Skin epidermis (tissue), 12 donors: ENCODE results near the gene ARHGAP25.

Experiments
- H3K27ac ChIP-seq, 21 experiments: fragments of 200-600 bp; sonication (generic) in 11 of 21; one replicate each; pipeline ENCODE4 v1.5.0; 2020; ENCODE audit warnings: mild to moderate bottlenecking in 3 of 21, inconsistent platforms in 2 of 21, moderate library complexity in 2 of 21
- H3K4me3 ChIP-seq, 7 experiments: fragments of 200-600 bp; sonication (generic) in 2 of 7; one replicate each; pipeline ENCODE4 v1.5.0; 2020; ENCODE audit warnings: inconsistent platforms in 2 of 7, mild to moderate bottlenecking in 2 of 7, moderate library complexity in 1 of 7

Gene ARHGAP25

GRCh38 chr2:68837861-68838341, 103.3 kb downstream of the ARHGAP25 start:
- H3K4me3 ChIP-seq, result no peak overlapping the region
- peak overlapping the region in 1 of 21 experiments; percentile 37 for H3K27ac ChIP-seq

- no peak overlapping the region for H3K4me3 ChIP-seq
- no peak overlapping the region for H3K27ac ChIP-seq
Measured at GRCh38 chr2:68838641-68839040, 104.0 kb downstream of the ARHGAP25 start.

GRCh38 chr2:68839260-68839833, 104.7 kb downstream of the ARHGAP25 start:
- no peak overlapping the region for H3K27ac ChIP-seq
- no peak overlapping the region for H3K4me3 ChIP-seq

- Histone ChIP-seq H3K4me3 (no peak overlapping the region), H3K27ac (no peak overlapping the region)
Measured at GRCh38 chr2:68845043-68845442, 110.4 kb downstream of the ARHGAP25 start.

- H3K27ac ChIP-seq, result no peak overlapping the region
- H3K4me3 ChIP-seq, result no peak overlapping the region
Measured at GRCh38 chr2:68846091-68846490, 111.5 kb downstream of the ARHGAP25 start.

- Histone ChIP-seq H3K27ac (no peak overlapping the region), H3K4me3 (no peak overlapping the region)
Measured at GRCh38 chr2:68847751-68848150, 113.1 kb downstream of the ARHGAP25 start.

GRCh38 chr2:68849579-68850030, 115.0 kb downstream of the ARHGAP25 start:
- Histone ChIP-seq H3K4me3 (no peak overlapping the region), H3K27ac (no peak overlapping the region)

GRCh38 chr2:68850524-68850923, 115.9 kb downstream of the ARHGAP25 start:
- no peak overlapping the region for H3K27ac ChIP-seq
- no peak overlapping the region for H3K4me3 ChIP-seq

GRCh38 chr2:68853035-68853434, 118.4 kb downstream of the ARHGAP25 start:
- Histone ChIP-seq H3K4me3 (no peak overlapping the region), H3K27ac (no peak overlapping the region)

- H3K4me3 ChIP-seq, result no peak overlapping the region
- H3K27ac ChIP-seq, result no peak overlapping the region
Measured at GRCh38 chr2:68853915-68854314, 119.3 kb downstream of the ARHGAP25 start.

- H3K27ac ChIP-seq, result no peak overlapping the region
- no peak overlapping the region for H3K4me3 ChIP-seq
Measured at GRCh38 chr2:68854476-68854875, 119.9 kb downstream of the ARHGAP25 start.

GRCh38 chr2:68855550-68855949, 120.9 kb downstream of the ARHGAP25 start:
- H3K4me3 ChIP-seq, result no peak overlapping the region
- no peak overlapping the region for H3K27ac ChIP-seq

- peak overlapping the region in 1 of 21 experiments; percentile 55 for H3K27ac ChIP-seq
- no peak overlapping the region for H3K4me3 ChIP-seq
Measured at GRCh38 chr2:68857202-68857845, 122.7 kb downstream of the ARHGAP25 start.

- H3K27ac ChIP-seq, result peak overlapping the region in 1 of 21 experiments; percentile 55
Measured at GRCh38 chr2:68857855-68858456, 123.3 kb downstream of the ARHGAP25 start.

GRCh38 chr2:68860111-68860510, 125.5 kb downstream of the ARHGAP25 start:
- Histone ChIP-seq H3K27ac (no peak overlapping the region), H3K4me3 (no peak overlapping the region)

More at GRCh38 chr2:68857855-68858456, 123.3 kb downstream of the ARHGAP25 start:
- H3K4me3 ChIP-seq, result no peak overlapping the region

GRCh38 chr2:68861330-68861729, 126.7 kb downstream of the ARHGAP25 start:
- H3K4me3 ChIP-seq, result no peak overlapping the region
- no peak overlapping the region for H3K27ac ChIP-seq

GRCh38 chr2:68862889-68863288, 128.3 kb downstream of the ARHGAP25 start:
- no peak overlapping the region for H3K27ac ChIP-seq
- H3K4me3 ChIP-seq, result no peak overlapping the region

- Histone ChIP-seq H3K4me3 (no peak overlapping the region), H3K27ac (no peak overlapping the region)
Measured at GRCh38 chr2:68863996-68864395, 129.4 kb downstream of the ARHGAP25 start.

GRCh38 chr2:68865108-68865507, 130.5 kb downstream of the ARHGAP25 start:
- H3K4me3 ChIP-seq, result no peak overlapping the region
- no peak overlapping the region for H3K27ac ChIP-seq

GRCh38 chr2:68870215-68870614, 135.6 kb downstream of the ARHGAP25 start:
- no peak overlapping the region for H3K27ac ChIP-seq
- H3K4me3 ChIP-seq, result no peak overlapping the region

GRCh38 chr2:68871159-68871764, 136.7 kb downstream of the ARHGAP25 start, which contains the start of gene BMP10:
BMP10 (minus strand) TSS chr2:68871397; CDS start chr2:68871358, 39 bp downstream.
- H3K4me3 ChIP-seq, result no peak within 1 kb of the TSS

More at GRCh38 chr2:68871159-68871764, 136.7 kb downstream of the ARHGAP25 start, which contains the start of gene BMP10:
- no peak within 1 kb of the TSS for H3K27ac ChIP-seq
